ENCODE measurements around the gene TAS1R1.

TAS1R1 gene

GRCh38 chr1:6625584-6626149, 70.6 kb downstream of the TAS1R1 start:
- Histone ChIP-seq H3K27me3 (replicated peaks) (no peaks in the 10 kb centered on the region), H3K36me3 (replicated peaks) (peaks cover 33% of the 10 kb centered on the region), H3K4me3 (ENCODE audit: low read depth, low read length) (peak overlapping the region; percentile 75), H3K27ac (peak overlapping the region; percentile 36)
- DNase-seq, result peak; percentile 41
- TF ChIP-seq CTCF (IDR thresholded peaks at IDR 0.05; ENCODE audit: low read depth, low read length, missing control alignments), result peak; percentile 17
- in situ Hi-C loops (cut with HindIII; ENCODE audit: low pct_ligation_motif_present, low sequenced_read_pairs), result no loop called here

GRCh38 chr1:6627031-6627430, 71.9 kb downstream of the TAS1R1 start:
- H3K27me3 ChIP-seq (replicated peaks), result no peaks in the 10 kb centered on the region
- H3K36me3 ChIP-seq (replicated peaks), result peaks cover 34% of the 10 kb centered on the region
- TF ChIP-seq CTCF (IDR thresholded peaks at IDR 0.05; ENCODE audit: low read depth, low read length, missing control alignments), result no peak
- H3K4me3 ChIP-seq (ENCODE audit: low read depth, low read length), result no peak overlapping the region
- in situ Hi-C loops (cut with HindIII; ENCODE audit: low pct_ligation_motif_present, low sequenced_read_pairs), result no loop called here
- DNase-seq, result no peak
- no peak overlapping the region for H3K27ac ChIP-seq

GRCh38 chr1:6627841-6628545, 72.9 kb downstream of the TAS1R1 start:
- in situ Hi-C loops (cut with HindIII; ENCODE audit: low pct_ligation_motif_present, low sequenced_read_pairs), result no loop called here
- H3K4me3 ChIP-seq (ENCODE audit: low read depth, low read length), result no peak overlapping the region
- H3K27me3 ChIP-seq (replicated peaks), result no peaks in the 10 kb centered on the region
- H3K27ac ChIP-seq, result no peak overlapping the region
- no peak for TF ChIP-seq CTCF (IDR thresholded peaks at IDR 0.05; ENCODE audit: low read depth, low read length, missing control alignments)
- no peak for DNase-seq
- peaks cover 33% of the 10 kb centered on the region for H3K36me3 ChIP-seq (replicated peaks)

GRCh38 chr1:6628971-6629479, 73.9 kb downstream of the TAS1R1 start:
- no peak for TF ChIP-seq CTCF (IDR thresholded peaks at IDR 0.05; ENCODE audit: low read depth, low read length, missing control alignments)

More at GRCh38 chr1:6628971-6629479, 73.9 kb downstream of the TAS1R1 start:
- in situ Hi-C loops (cut with HindIII; ENCODE audit: low pct_ligation_motif_present, low sequenced_read_pairs), result no loop called here
- H3K36me3 ChIP-seq (replicated peaks), result peaks cover 35% of the 10 kb centered on the region
- no peak overlapping the region for H3K4me3 ChIP-seq (ENCODE audit: low read depth, low read length)
- H3K27me3 ChIP-seq (replicated peaks), result no peaks in the 10 kb centered on the region
- no peak overlapping the region for H3K27ac ChIP-seq
- no peak for DNase-seq
